PC-9 (cell line): ENCODE results near the gene TMLHE.
"Not testable (repeated sequence)": the region's sequence is repeated elsewhere in the genome, so short reads cannot be mapped to it uniquely, and the experiment has no call there.

Source experiments
- CTCF ChIP-seq: fragments of 200-600 bp; sonication (generic); conservative IDR thresholded peaks from 2 replicates; pipeline ENCODE4 v1.6.1; 2017; ENCODE audit warnings: mixed run types, antibody characterized with exemption, mild to moderate bottlenecking, moderate library complexity
- EZH2 ChIP-seq: fragments of 200-600 bp; sonication (generic); IDR thresholded peaks from 2 replicates; pipeline ENCODE4 v1.8.0; 2017; ENCODE audit warnings: antibody characterized with exemption, low read depth

DNA sequence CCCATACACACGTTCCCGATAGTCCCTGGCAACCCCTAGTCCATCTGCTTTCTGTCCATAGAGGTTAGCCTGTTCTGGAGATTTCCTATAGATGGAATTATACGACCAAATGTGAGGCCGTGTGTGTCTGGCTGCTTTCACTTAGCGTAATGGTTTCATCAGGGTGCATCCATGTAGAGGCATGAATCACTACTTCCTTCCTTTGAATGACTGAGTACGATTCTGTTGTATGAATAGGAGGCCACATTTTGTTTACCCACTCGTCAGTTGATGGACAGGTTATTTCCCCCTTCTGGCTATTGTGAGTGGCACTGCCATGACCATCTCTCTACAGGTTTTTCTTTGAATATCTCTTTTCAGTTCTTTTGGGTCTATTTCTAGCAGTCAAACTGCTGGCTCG is 152.3 kb downstream of the TMLHE start:
- not testable (repeated sequence) for TF ChIP-seq CTCF, EZH2
